GM21529 (cell line): ENCODE data around the gene RBM33.

Source experiments
- ATAC-seq: cut with Tn5 transposase; IDR thresholded peaks from one replicate; pipeline ENCODE4 v1.9.1; 2021; ENCODE audit not compliant: unreplicated experiment

RBM33 gene

GRCh38 chr7:155744971-155745683, 100.7 kb downstream of the RBM33 start:
- no peak for ATAC-seq

- peak; percentile 13 for ATAC-seq
These were observed 101.3 kb downstream of the RBM33 start for GRCh38 chr7:155745737-155746136.

- ATAC-seq, result peak; percentile 72
These were observed 101.7 kb downstream of the RBM33 start for GRCh38 chr7:155746188-155746587.

- ATAC-seq, result no peak
These were observed 102.7 kb downstream of the RBM33 start for GRCh38 chr7:155747209-155747608.

GRCh38 chr7:155749578-155749977, 105.1 kb downstream of the RBM33 start:
- ATAC-seq, result no peak

- ATAC-seq, result no peak
These were observed 106.0 kb downstream of the RBM33 start for GRCh38 chr7:155750255-155751125.

GRCh38 chr7:155751409-155751808, 106.9 kb downstream of the RBM33 start:
- no peak for ATAC-seq

GRCh38 chr7:155752756-155753445, 108.4 kb downstream of the RBM33 start:
- peak; percentile 64 for ATAC-seq

GRCh38 chr7:155753446-155753965, 109.0 kb downstream of the RBM33 start:
- ATAC-seq, result peak; percentile 15

GRCh38 chr7:155754165-155754564, 109.7 kb downstream of the RBM33 start:
- no peak for ATAC-seq

- ATAC-seq, result no peak
These were observed 110.6 kb downstream of the RBM33 start for GRCh38 chr7:155755026-155755425.

- ATAC-seq, result peak; percentile 22
These were observed 111.9 kb downstream of the RBM33 start for GRCh38 chr7:155756322-155756721.

- ATAC-seq, result no peak
These were observed 113.9 kb downstream of the RBM33 start for GRCh38 chr7:155758348-155758747.

- ATAC-seq, result no peak
These were observed 115.4 kb downstream of the RBM33 start for GRCh38 chr7:155759740-155760430.

GRCh38 chr7:155761162-155761561, 116.7 kb downstream of the RBM33 start:
- no peak for ATAC-seq

- no peak for ATAC-seq
These were observed 117.6 kb downstream of the RBM33 start for GRCh38 chr7:155762036-155762435.

- no peak for ATAC-seq
These were observed 118.2 kb downstream of the RBM33 start for GRCh38 chr7:155762655-155763054.

GRCh38 chr7:155763122-155763521, 118.7 kb downstream of the RBM33 start:
- ATAC-seq, result no peak

- peak; percentile 44 for ATAC-seq
These were observed 119.4 kb downstream of the RBM33 start for GRCh38 chr7:155763691-155764437.

GRCh38 chr7:155764438-155764793, 120.0 kb downstream of the RBM33 start:
- peak; percentile 39 for ATAC-seq
